Adrenal gland (tissue), 5 donors: Measurements from ENCODE around the gene POLR1F.

Experiments
- POLR2A ChIP-seq, 2 donors: fragments of 450-650 bp; IDR thresholded peaks; one replicate each; pipeline ENCODE4 v1.6.1; 2017; ENCODE audit warnings: antibody characterized with exemption in 2 of 2, mild to moderate bottlenecking in 2 of 2, moderate library complexity in 1 of 2
- TF ChIP-seq, protein P1 (sequence below), 6 experiments: fragments of 450-650 bp in 4 of 6; fragments of 200-600 bp in 2 of 6; sonication (generic) in 1 of 6; IDR thresholded peaks; 1 replicate in 5 of 6; 2 replicates in 1 of 6; pipeline versions ENCODE4 v1.5.1 to v1.8.0; 2016 to 2021; ENCODE audit warnings: antibody characterized with exemption in 6 of 6, mild to moderate bottlenecking in 2 of 6, moderate library complexity in 1 of 6
- donor health status: DM: no; HTN: no; CAD: no.

DNA sequence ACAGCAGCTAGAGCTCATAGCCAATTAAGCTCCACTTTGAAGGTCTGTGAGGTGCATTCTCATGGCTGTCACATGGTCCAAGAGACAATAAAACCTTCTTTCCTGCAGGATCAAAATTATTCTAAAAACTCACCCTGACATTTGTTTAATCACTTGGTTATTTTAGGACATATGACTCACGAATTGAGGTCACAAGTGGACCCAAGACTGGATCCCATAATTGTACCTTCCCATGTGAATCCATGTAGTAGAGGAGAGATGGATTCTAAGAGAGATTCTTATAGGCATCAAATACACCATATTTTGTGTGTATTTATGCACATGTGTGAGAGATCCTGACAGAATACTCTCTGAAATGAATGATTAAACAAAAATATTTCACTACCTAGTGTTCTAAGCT, 18.1 kb downstream of the POLR1F start:
- TF ChIP-seq, protein P1, sequence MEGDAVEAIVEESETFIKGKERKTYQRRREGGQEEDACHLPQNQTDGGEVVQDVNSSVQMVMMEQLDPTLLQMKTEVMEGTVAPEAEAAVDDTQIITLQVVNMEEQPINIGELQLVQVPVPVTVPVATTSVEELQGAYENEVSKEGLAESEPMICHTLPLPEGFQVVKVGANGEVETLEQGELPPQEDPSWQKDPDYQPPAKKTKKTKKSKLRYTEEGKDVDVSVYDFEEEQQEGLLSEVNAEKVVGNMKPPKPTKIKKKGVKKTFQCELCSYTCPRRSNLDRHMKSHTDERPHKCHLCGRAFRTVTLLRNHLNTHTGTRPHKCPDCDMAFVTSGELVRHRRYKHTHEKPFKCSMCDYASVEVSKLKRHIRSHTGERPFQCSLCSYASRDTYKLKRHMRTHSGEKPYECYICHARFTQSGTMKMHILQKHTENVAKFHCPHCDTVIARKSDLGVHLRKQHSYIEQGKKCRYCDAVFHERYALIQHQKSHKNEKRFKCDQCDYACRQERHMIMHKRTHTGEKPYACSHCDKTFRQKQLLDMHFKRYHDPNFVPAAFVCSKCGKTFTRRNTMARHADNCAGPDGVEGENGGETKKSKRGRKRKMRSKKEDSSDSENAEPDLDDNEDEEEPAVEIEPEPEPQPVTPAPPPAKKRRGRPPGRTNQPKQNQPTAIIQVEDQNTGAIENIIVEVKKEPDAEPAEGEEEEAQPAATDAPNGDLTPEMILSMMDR (IDR thresholded peaks at IDR 0.05): no peak
- no peak for TF ChIP-seq POLR2A (IDR thresholded peaks at IDR 0.05)
